ENCODE results near the gene ZNF491.
"Not testable (repeated sequence)": the region's sequence is repeated elsewhere in the genome, so short reads cannot be mapped to it uniquely, and the experiment has no call there.

Gene ZNF491

DNA sequence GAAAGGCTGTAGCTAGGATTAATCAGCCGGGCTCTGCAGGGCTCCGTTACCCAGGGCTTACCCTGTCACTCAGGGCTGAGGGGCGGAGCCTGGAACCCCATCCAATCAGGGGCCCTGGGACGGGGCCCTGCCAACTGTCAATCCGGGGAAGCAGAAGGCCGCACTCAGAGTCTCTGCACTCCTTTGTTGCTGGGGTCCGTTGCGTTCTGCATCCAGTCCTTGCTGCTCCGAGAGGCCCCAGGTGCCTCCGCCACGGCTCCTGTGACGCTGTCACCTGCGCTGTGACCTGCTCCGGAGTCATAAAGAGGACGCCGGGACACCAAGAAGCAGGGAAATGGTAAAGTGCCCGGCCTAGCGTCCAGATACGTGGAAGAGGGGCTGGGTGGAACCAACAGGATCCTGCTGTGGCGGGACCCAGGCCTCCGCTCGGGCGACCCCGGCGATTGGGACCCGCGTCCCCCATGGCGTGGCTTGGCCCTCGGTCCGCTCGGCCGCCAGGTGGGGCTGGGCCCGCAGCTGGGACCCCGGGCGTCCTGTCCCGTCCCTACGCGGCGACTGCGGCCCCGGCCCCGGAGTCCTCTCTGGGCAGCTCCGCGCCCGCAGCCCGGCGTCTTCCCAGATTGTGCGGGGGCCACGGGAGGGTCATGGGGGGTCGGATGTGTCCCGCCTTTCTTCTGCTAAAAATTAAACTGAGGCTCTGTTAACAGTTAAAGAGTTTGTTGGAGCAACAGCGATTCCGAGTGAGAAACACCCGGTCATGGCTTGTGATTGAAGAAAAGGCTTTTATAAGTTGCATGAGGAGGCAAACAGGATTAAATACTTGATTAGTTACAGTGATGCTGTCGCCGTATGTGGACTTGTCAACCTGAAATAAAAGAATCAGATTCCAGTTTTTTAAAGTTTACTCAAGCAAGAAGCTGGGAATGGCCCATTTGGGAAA, at the start of gene ZNF491:
Gene ZNF491 (plus strand): TSS at position 133 of the 940 bp plus-strand sequence. CDS start 7,431 bp downstream, outside the sequence.
- peak; percentile 97 for DNase-seq

DNA sequence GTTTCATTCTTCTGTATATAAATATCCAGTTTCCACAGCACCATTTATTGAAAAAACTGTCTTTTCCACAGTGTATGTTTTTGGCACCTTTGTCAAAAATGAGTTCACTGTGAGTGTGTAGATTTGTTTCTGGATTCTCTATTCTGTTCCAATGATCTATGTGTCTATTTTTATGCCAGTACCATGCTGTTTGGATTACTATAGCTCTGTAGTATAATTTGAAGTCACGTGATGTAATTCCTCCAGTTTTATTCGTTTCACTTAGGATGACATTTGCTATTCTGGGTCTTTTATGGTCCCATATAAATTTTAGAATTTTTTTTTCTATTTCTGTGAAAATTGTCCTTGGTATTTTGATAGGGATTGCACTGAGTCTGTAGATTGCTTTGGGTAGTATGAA, 48.6 kb upstream of the ZNF491 start:
- DNase-seq: no peak

DNA sequence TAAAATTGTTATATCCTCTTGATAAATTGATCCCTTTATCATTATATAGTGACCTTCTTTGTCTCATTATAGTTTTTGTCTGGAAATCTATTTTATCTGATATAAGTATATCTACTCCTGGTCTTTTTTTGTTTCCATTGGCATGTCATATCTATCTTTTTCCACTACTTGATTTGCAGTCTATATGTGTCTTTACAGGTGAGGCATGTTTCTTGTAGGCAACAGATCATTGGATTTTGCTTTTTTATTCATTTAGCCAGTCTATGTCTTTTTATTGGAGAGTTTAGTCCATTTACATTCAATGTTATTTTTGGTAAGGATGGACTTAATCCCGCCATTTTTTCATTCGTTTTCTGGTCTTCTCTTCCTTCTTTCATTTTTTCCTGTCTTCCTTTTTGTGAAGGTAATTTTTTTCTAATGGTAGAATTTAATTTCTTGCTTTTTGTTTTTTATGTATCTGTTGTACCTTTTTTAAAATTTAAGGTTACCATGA, 46.0 kb upstream of the ZNF491 start:
- DNase-seq: no peak

DNA sequence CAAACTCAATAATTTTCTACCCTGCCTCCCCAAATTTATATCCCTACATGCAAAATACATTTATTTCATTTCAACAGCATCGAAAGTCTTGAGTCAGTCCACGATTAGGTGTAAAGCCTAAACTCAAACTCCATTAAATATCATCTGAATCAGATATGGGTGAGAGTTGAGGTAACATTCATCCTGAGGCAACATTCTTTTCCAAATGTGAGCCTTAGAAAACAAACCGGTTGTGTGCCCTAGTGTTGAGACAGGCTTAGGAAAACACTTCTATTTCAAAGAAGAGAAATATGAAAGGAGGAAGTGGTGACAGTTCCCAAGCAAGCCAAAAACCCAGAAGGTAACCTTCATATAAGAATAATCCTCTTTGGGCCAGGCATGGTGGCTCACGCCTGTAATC, 43.7 kb upstream of the ZNF491 start:
- no peak for DNase-seq

DNA sequence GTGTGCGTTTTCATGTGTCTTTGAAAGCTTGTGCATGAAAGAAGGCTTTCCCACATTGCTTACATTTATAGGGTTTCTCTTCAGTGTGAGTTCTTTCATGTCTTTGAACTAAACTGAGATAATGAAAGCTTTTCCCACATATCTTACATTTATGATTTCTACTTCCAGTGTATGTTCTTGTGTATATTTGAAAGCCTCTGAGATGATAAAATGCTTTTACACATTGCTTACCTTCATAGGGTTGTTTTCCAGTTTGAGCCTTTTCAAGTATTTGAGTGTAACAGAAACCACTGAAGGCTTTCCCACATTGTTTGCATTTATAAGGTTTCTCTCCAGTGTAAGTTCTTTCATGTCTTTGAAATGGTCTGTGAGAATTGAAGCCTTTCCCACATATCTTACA, 41.4 kb upstream of the ZNF491 start:
- no peak for DNase-seq

DNA sequence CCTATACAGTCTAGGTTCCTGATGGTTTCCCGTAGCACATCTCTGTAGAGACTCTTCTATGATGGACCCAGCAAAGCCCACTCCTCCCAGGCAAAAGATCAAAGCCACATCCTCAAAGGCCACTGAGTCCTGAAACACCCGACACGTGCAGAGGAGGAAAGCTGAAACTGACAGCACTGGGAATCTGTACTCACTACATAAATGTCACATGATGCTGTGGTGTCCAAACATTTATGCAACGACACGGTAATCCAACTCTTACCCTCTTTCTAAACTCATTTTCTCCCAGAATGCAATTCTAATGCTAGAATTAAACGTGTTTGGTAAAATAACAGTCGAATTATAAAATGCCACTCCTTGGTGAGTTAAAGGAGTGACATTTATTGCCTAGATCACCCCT, 38.5 kb upstream of the ZNF491 start:
- DNase-seq: no peak

DNA sequence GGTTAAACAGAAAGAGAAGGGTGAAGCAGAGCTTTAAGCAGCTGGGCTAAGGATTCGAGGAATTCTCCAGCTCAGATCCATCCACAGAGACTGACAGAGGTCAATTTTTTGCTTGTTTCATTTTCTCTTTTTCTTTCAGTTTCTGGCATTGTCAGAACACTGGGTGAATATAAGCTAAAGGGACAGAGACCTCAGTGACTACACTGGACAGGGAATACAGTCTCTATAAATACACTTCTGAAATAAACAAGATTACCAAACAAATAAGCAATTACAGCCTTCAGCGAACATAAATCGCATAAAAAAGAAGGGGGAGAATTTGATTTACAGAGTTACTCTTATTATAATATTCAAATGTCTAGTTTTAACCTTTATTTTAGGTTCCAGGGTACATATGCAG, 35.2 kb upstream of the ZNF491 start:
- DNase-seq: no peak

DNA sequence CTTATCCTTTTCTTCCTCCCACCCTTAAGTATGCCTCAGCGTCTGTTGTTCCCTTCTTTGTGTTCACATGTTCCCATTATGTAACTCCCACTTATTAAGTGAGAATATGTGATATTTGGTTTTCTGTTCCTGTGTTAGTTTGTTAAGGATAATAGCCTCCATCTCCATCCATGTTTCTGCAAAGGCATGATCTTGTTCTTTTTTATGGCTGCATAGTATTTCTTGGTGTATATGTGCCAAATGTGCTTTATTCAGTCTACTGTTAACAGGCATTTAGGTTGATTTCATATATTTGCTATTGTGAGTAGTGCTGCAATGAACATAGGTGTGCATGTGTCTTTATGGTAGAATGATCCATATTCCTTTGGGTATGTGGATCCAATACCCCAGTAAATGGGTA, 34.7 kb upstream of the ZNF491 start:
- DNase-seq: no peak

DNA sequence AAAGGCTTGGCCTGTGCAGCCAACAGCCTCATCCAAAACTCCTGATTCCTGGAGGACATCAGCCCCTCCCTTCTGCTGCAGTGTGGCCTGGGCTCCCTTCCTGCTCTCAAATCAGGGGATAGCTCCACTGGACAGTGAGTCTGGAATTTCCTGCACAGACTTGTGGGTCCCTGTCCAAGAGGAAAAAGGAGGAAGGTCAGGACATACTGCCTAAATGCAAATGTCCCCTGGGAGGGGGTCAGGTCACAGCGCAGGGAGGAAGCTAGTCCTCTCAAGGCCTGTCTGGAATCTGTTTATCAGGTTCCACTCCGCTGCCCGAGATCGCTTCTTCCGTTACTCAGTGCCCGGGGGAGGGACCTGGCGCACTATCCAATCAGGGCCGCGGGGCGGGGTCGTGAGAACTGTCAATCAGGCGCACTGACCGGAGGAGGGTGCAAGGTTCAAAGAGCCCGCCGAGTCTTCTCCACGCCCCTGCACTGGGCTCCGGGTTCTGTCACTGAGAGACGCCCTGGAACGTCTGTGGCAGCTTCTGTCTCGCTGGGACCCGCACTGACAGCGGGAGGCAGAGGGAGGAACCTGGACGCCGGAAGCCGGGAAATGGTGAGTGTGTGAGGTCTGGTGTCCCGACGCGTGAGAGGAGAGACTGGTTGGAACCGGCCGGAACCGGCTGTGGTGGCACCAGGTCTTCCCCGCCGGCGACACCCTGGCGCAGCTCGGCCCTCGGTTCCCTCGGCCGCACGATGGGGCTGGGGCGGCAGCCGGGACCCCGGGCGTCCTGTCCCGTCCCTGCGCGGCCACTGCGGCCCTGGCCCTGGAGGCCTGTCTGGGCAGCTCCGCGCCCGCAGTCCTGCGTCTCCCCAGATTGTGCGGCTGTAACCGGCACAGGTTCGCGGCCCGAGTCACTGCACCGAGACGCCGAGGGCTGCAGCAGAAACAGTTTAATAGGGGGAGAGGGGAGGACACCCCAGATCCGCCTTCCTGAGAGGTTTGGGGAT, 31.4 kb upstream of the ZNF491 start, which contains the start of gene ZNF441:
Gene ZNF441 (plus strand): TSS at position 404 of the 995 bp plus-strand sequence. CDS start 194 bp downstream, at position 598.
- peak; percentile 90 for DNase-seq

DNA sequence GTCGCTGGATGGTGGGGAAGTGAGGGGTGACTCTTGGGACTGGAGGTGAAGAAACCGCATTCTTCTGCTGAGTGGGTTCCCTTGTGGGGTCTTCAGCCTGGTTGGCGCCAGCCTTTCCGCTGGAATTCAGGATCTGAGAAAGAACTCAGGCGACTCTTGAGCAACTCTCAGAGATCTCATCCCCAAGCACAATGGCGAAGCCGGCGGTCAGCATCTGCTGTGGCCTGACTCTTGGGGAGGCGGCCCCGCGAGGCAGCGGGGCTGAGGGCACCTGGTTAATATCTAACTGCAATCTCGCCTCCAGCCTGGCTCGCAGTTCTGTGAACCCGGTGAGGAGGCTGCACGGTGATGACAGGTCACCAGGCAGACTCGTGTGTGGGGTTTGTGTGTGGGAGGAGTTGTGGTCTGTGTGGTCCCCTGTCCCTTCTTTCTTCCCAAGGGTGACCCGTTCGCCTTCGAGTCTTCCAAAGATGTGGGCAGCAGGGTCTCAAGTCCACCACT, 30.6 kb upstream of the ZNF491 start:
- no peak for DNase-seq

DNA sequence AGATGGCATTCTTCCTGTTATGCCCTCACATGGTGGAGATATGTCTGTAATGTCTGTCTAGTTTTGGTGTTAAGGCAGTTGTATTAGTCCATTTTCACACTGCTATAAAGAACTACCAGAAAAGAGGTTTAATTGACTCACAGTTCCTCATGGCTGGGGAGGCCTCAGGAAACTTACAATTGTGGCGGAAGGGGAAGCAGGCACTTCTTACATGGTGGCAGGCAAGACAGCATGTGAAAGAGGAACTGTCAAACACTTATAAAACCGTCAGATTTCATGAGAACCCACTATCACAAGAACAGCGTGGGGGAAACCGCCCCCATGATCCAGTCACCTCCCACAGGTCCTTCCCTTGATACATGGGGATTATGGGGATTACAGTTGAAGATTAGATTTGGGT, 28.3 kb upstream of the ZNF491 start:
- peak; percentile 1 for DNase-seq

DNA sequence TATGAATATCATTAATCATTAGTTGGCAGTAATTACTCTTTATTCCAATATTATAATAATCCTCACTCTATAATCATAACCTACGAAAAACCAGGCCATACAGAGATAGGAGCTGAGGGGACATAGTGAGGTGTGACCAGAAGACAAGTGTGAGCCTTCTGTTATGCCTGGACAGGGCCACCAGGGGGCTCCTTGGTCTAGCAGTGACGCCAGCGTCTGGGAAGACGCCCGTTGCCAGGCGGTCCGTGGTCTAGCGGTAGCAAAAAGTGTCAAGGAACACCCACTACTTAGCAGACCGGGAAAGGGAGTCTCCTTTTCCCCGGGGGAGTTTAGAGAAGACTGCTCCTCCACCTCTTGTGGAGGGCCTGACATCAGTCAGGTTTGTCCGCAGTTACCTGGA, 26.8 kb upstream of the ZNF491 start:
- DNase-seq: peak; percentile 44

DNA sequence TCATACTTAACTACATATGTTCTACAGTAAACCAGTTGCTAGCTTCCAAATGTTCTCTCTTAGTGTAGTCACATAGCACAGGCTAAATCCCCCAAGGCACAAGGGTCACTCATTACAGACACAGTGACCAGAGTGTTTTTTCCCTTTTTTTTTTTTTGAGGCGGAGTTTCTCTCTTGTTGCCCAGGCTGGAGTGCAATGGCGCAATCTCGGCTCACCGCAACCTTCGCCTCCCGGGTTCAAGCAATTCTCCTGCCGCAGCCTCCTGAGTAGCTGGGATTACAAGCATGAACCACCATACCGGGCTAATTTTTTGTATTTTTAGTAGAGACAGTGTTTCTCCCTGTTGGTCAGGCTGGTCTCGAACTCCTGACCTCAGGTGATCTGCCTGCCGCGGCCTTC, 21.7 kb upstream of the ZNF491 start:
- not testable (repeated sequence) for DNase-seq

DNA sequence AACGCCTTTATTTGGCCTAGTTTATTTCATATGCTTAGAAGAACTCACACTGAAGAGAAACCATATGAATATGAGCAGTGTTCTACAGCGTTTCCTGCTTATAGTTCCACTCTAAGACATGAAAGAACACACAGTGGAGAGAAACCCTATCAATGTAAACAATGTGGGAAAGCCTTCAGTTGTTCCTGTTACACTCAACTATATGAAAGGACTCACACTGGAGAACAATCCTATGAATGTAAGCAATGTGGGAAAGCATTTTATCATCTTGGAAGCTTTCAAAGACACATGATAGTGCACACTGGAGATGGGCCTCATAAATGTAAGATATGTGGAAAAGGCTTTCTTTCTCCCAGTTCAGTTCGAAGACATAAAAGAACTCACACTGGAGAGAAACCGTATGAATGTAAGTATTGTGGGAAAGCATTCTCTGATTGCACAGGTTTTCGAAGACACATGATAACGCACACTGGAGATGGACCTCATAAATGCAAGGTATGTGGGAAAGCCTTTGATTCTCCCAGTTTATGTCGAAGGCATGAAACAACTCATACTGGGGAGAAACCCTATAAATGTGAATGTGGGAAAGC, 17.8 kb upstream of the ZNF491 start:
- no peak for DNase-seq

DNA sequence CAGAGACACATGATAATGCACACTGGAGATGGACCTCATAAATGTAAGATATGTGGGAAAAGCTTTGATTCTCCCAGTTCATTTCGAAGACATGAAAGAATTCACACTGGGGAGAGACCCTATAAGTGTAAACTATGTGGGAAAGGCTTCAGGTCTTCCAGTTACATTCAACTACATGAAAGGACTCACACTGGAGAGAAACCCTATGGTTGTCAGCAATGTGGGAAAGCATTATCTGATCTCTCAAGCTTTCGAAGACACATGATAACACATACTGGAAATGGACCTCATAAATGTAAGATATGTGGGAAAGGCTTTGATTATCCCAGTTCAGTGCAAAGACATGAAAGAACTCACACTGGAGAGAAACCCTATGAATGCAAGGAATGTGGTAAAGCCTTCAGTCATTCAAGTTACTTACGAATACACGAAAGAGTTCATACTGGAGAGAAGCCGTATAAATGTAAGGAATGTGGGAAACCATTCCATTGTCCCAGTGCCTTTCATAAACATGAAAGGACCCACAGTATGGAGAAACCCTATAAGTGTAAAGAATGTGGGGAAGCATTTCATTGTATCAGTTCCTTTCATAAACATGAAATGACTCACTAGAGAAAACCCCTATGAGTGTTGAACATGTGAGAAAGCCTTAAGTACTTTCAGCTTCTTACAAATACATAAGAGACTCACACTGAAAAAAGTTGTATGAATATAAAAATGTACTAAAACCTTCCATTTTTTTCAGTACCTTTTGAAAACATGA, 16.8 kb upstream of the ZNF491 start:
- no peak for DNase-seq

DNA sequence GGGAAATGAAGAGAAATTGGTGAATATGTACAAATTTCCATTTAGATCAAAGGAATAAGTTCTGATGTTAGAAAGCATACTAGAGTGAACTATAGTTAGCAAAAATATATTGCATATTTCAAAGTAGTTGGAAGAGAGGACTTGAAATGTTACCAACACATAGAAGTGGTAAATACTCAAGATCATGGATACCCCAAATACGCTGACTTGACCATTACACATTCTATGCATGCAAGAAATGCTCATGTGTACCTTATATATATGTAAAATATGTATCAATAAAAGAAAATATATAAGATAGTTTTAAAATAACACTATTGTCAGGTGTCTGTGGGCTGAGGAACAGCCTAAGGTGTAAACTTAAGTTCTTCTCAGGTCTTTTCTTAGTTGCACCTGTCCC, 14.6 kb upstream of the ZNF491 start:
- no peak for DNase-seq

DNA sequence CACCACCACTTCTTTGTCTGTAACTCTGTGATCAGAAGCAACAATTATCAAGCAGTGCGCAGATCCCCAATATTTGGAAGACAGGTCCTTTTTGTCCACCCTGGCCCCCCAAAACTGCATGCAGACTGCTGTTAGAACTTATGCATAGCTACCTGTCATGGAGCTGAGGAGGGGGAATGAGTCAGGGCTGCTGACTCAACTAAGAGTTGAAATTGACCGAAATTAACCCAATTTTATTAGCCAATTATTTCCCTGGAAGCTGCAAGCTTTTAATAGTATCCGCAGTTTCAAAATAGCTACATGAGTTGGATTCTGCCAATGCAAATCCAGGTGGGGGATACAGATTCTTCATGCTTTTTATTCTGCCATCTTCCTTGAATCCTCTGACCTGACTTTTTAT, 14.0 kb upstream of the ZNF491 start:
- DNase-seq: no peak

DNA sequence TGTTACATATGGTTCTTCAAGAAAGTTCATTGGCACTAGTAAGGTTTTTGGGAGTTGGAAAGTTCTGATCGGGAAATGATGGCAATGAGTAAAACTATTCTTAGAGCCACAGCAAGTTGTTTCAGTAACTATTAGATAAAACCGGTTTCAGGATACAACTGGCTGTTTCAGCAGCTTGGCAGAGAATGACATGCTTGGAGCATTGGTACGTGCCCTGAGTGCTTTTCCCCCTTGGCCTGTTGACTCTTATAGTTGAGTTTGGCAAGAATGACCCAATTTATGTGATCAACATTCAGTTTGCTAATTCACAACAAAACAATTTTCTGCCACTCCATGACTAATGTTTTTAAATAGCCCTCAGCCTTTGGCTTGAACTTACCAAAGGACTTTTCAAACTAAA, 10.8 kb upstream of the ZNF491 start:
- no peak for DNase-seq

DNA sequence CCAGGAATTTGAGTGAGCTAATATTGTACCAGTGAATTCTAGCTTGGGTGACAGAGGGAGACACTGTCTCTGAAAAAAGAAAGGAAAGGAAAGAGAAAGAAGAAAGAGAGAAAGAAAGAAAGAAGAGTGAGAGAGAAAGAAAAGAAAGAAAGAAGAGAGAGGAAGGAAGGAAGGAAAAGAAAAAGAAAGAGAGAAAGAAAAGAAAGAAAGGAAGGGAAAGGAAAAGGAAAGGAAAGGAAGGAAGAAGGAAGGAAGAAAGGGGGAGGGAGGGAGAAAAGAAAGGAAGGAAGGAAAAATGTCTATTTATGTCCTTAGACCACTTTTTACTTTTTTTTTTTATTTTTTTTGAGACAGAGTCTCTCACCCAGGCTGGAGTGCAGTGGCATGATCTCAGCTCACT, 5.4 kb upstream of the ZNF491 start:
- DNase-seq: no peak

DNA sequence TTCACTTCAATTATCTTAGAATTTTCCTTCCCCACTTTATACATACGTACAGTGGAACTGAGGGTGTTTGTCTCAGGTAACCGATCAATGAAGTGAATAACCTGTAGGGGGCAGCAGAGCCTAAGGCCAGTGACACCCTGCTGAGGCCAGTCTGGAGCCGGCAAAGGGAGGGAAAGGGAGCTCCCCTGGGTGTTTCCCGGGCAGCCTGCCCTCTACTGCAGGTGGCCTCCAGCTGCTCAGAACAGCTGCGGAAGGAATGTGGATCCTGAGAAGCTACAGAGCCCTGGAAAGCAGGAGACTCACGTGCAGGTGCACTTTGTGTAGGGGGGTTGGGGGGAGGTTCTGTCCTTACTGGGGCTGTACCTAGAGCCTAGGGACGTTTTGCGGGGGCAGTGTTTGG, 832 bp upstream of the ZNF491 start:
- DNase-seq: peak; percentile 92

DNA sequence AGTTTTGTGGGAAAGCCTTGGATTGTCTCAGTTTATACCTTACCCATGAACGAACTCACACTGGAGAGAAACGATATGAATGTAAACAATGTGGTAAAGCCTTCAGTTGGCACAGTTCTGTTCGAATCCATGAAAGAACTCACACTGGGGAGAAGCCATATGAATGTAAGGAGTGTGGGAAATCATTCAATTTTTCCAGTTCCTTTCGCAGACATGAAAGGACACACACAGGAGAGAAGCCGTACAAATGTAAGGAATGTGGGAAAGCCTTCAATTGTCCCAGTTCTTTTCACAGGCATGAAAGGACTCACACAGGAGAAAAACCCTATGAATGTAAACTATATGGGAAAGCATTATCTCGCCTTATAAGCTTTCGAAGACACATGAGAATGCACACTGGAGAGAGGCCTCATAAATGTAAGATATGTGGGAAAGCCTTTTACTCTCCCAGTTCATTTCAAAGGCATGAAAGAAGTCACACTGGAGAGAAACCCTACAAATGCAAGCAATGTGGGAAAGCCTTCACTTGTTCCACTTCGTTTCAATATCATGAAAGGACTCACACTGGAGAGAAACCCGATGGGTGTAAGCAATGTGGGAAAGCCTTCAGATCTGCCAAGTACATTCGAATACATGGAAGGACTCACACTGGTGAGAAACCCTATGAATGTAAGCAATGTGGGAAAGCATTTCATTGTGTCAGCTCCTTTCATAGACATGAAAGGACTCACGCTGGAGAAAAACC, 8.2 kb downstream of the ZNF491 start:
- DNase-seq: no peak

Measured in NCI-H82 (cell line).